DMS153 (cell line): ENCODE measurements around the gene FBXL13.
"Not testable (repeated sequence)": the region's sequence is repeated elsewhere in the genome, so short reads cannot be mapped to it uniquely, and the experiment has no call there.

ENCODE experiments used
- DNase-seq: peaks from one replicate; lab custom pipeline; 2025; lab: John Stamatoyannopoulos, UW

The FBXL13 gene

GRCh38 chr7:103074519-103075336 lies at the start of gene FBXL13, which contains the start of gene ARMC10:
TSS of gene FBXL13 (minus strand) at chr7:103074796.
TSS of gene ARMC10 (plus strand) at chr7:103075140. CDS start at chr7:103075273, 133 bp downstream.
- peak; percentile 87 for DNase-seq

GRCh38 chr7:103123529-103123928 lies 48.9 kb upstream of the FBXL13 start:
- DNase-seq, result no peak

GRCh38 chr7:103121641-103122040 lies 47.0 kb upstream of the FBXL13 start:
- no peak for DNase-seq

- no peak for DNase-seq
Observed at GRCh38 chr7:103120362-103120761, 45.8 kb upstream of the FBXL13 start.

- DNase-seq, result no peak
Observed at GRCh38 chr7:103119791-103120291, 45.2 kb upstream of the FBXL13 start.

DNA sequence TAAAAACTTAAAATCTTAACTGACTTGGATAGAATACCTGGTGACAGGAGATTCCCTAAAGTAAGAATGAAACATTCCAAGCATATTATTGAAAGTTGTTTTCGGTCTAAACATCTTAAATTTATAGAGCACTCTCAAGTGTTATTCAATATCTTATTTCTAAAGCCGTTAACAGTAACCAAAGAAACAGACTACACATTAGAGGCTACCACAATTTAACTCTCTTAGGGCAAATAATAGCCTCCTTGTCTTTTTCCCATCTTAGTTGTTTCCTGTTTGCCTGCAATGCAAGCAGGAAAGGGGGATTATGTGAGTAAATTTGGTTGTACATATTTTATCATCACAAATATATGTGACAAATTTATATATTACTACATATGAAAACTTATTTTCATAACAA lies 42.9 kb upstream of the FBXL13 start:
- DNase-seq, result no peak

GRCh38 chr7:103116991-103117390 lies 42.4 kb upstream of the FBXL13 start:
- DNase-seq, result no peak

GRCh38 chr7:103116511-103116910 lies 41.9 kb upstream of the FBXL13 start:
- DNase-seq, result no peak

- DNase-seq, result no peak
Observed at GRCh38 chr7:103115771-103116170, 41.2 kb upstream of the FBXL13 start.

DNA sequence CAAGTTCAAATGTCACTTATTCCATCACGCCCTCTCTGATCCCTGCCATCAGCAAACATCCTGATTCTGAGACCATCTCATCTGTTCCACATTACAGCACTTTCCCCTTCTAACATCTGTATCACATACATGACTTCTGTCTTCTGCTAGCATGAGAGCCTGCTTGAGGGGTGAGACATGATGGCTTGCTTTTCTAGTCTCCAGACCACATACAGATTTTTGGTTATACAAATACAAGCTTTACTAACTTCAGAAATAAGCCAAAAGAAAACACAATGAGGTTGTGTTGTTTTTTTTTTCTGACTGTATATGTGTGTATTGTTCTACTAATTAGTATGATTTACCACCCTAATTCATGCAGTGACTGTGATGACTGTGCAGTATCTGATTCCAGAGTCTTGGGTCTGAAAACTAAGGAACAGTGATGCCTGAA lies 40.0 kb upstream of the FBXL13 start:
- DNase-seq, result no peak

- DNase-seq, result no peak
Observed at GRCh38 chr7:103113164-103113563, 38.6 kb upstream of the FBXL13 start.

DNA sequence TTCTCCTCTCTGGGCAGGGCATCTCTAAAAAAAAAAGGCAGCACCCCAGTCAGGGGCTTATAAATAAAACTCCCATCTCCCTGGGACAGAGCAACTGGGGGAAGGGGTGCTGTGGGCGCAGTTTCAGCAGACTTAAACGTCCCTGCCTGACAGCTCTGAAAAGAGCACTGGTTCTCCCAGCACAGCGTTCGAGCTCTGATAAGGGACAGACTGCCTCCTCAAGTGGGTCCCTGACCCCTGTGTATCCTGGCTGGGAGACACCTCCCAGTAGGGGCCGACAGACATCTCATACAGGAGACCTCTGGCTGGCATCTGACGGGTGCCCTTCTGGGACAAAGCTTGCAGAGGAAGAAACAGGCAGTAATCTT lies 32.1 kb upstream of the FBXL13 start:
- DNase-seq, result not testable (repeated sequence)

GRCh38 chr7:103106005-103106702 lies 31.6 kb upstream of the FBXL13 start:
- no peak for DNase-seq

DNA sequence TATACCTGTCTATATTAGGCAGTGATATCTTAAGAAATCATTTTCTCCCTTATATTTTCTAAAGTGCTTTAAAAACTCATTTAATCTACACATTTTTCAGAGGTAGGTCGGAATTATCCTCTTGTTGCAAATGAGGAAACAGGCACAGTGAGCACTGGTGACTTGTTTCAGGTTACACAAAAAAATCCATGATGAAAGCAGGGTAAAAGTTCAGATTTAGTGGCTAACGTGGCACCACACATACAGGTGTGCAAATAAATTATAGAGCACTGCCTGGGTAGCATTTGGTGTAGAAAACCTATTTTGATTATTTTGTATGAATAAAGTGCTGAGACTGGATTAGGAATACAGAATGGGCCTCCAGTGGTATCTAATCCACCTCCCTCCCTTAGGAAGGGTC lies 26.9 kb upstream of the FBXL13 start:
- no peak for DNase-seq

DNA sequence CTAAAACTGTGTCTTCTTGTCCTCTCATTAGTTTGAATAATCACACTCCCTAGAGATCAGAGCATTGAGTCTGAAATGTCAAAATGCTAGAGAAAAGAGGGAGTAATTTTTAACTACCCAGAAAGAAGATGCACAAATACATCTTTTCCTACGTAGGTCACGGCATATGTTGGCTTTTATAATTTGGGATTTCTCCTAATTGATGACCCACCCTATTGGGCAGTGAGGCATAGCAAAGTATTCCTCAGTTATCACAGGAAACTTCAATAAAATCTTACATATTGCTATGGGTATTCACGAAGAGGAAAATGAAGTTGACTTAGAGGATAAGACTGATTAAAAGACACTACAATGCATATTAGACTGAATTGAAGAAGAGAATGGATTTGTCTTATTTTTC lies 25.8 kb upstream of the FBXL13 start:
- no peak for DNase-seq

- no peak for DNase-seq
Observed at GRCh38 chr7:103097041-103097440, 22.4 kb upstream of the FBXL13 start.

- DNase-seq, result not testable (repeated sequence)
Observed at GRCh38 chr7:103095558-103095957, 21.0 kb upstream of the FBXL13 start.

DNA sequence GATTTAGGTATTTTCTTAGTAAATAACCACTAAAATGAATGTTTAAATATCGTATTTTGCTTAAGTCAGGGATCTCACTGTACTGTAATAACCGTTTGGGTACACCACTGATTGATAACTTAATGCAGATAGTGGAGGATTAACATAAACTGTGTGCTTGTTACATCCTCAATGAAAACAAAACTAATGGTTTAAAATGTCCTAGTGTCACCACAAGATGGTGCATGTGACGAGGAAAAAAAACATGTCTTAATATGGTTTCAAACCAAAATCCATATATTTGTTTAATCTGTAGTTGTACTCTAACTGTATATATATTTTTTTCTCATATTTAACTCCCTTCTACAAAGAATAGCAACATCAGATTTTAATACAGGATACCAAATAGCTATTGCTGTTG lies 19.5 kb upstream of the FBXL13 start:
- no peak for DNase-seq

DNA sequence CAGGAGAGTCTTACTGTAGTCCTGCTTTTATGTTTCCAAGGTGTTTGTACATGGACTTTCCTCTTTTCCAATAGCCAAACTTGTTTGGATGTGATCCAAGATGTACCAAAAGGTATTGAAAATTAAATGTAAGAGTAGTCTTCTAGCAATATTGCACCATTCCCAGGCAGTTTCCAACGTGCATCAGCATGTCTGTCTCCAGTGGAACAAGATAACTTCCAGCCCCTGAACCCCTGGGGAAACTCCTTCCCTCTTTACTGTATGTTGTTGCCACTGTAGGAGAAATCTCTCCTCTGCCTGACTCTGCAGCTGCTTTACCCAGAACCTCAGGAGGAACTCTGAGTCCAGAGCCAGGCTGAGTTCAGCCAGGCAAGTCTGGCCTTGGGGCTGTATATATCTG lies 18.8 kb upstream of the FBXL13 start:
- DNase-seq, result no peak

DNA sequence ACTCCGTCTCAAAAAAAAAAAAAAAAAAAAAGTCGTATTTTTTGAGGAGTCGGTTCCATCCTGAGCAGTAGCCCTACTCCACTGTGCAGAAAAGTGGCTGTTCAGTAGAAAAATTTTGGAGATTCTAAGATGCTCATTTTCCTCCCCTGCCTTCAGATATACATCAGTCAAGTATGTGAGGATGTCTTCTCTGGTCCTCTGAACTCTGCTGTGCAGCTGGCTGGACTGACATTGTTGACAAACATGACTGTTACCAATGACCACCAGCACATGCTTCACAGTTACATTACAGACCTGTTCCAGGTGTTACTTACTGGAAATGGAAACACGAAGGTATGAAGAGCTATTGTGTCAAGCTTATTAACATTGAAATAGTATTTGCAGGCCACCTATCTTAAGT lies 17.7 kb upstream of the FBXL13 start:
- not testable (repeated sequence) for DNase-seq

- DNase-seq, result no peak
Observed at GRCh38 chr7:103083210-103083609, 8.6 kb upstream of the FBXL13 start.

DNA sequence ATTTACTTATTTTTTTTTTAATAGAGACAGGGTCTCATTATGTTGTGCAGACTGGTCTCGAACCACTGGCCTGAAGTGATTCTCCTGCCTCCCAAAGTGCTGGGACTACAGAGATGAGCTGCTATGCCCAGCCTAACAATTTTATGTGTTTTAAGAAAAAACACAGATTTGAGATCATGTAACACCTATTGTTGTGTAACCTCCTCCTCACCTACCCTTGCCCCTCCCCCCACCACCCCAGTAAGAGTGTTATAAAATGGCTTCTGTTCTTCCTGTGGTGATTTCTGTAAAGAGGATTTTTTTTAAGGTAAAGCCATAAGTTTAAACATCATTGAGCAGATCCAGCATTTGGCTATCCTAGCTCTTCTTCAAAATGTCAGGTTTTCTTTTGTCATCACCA lies 7.9 kb upstream of the FBXL13 start:
- no peak for DNase-seq

DNA sequence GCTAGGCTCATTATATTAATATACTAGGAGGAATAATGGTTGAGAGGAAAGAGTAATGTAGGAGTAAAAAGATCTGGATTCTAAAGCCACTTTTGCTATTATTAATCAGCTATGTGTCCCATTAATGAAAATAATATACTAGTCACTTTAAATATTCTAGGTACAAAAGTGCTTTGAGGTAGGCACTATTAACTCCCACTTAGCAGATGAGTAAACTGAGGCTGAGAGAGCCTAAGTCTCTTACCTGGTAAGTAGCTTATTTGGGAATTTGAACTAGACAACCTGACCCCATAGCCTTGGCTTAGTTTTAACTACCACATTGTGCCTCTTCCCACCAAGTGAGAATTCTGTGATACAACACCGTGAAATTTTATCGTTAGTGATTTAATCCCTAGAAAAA lies 6.3 kb upstream of the FBXL13 start:
- no peak for DNase-seq
